GM12865 (cell line): ENCODE results near the gene OCRL.

ENCODE experiments used
- DNase-seq: peaks from one replicate; pipeline ENCODE4 v3.0.0; 2010; ENCODE audit warnings: low read depth
- H3K4me3 ChIP-seq: 2 replicates; pipeline ENCODE4 v1.5.1; 2011; ENCODE audit warnings: mild to moderate bottlenecking, low read depth, low read length, control low read depth
- CTCF ChIP-seq: IDR thresholded peaks from 2 replicates; pipeline ENCODE4 v1.5.1; 2011; ENCODE audit warnings: low read length, control low read depth, low read depth, inconsistent platforms; ENCODE audit not compliant: insufficient read depth; ENCODE audit errors: missing control alignments

The OCRL gene

DNA sequence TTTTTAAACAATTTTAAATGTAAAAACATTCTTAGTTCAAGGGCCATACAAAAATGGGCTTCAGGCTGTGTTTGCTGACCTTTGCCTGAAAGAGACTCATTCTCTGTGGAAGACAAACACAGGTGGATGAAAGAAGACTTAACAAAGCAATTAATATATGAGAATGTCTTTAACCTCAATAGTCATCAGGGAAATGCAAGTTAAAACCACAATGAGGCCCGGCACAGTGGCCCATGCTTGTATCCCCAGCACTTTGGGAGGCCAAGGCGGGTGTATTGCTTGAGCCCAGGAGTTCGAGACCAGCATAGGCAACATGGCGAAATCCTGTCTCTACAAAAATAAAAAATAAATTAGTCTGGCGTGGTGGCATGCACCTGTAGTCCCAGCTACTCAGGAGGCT lies 9.6 kb upstream of the OCRL start:
- no peak for TF ChIP-seq CTCF
- H3K4me3 ChIP-seq: no peak overlapping the region
- no peak for DNase-seq

GRCh38 chrX:129531132-129531531 lies 8.9 kb upstream of the OCRL start:
- DNase-seq: no peak
- TF ChIP-seq CTCF: no peak
- no peak overlapping the region for H3K4me3 ChIP-seq

DNA sequence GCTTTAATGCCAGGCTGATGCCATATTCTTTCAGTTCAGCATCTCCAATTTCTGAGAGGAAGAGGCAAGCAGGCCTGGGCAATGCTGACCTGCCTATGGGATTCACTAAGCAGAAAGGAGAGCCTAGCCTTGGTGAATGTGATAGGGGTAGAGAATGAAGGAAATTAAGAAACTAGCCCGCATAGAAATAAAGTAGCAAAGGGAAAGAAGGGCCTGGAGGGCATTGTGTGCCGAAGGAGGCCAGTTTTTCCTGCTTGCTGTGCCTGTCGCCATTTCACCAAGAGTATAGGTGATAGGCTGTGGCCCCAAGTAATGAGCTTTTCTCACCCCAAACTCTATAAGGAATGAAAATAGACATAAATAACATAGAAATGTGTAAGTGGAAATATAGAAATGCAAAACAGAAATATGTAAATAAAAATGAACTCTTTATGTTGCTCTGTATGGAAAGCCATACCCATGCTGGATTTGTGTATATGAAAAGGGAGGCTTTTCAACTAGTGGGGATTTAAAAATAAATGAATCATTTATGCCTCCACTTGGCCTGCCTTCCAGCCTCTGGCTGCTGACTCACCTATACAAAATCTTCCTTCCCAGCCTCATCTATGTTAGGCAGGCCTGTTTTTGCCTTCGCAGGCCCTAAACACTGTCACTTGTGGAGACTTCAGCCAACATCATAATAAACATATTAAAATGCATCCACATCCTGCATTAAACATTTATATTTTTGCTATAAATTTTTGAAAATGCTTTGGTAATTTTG lies 5.1 kb upstream of the OCRL start:
- no peak overlapping the region for H3K4me3 ChIP-seq
- no peak for TF ChIP-seq CTCF
- no peak for DNase-seq

GRCh38 chrX:129540722-129541184 lies 694 bp downstream of the OCRL start:
- no peak for TF ChIP-seq CTCF
- DNase-seq: no peak
- H3K4me3 ChIP-seq: peak overlapping the region; percentile 59

DNA sequence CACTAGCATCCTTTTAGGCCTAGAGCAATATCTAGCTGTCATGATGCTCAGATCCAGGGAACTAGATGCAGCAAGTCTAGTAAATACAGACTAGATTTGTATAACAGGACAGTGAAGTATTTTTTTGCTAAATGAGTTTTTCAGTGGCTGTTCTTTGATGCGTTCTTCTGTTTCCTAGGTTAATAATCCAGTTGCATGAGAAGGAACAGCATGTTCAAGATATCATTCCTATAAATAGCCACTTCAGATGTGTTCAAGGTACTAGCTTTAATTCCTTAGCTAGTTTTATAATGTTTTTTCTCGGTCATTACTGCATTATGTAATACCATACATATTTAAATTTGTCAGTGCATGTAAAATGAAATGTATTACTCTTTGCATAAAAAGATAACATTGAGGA lies 4.7 kb downstream of the OCRL start:
- no peak overlapping the region for H3K4me3 ChIP-seq
- no peak for TF ChIP-seq CTCF
- no peak for DNase-seq

DNA sequence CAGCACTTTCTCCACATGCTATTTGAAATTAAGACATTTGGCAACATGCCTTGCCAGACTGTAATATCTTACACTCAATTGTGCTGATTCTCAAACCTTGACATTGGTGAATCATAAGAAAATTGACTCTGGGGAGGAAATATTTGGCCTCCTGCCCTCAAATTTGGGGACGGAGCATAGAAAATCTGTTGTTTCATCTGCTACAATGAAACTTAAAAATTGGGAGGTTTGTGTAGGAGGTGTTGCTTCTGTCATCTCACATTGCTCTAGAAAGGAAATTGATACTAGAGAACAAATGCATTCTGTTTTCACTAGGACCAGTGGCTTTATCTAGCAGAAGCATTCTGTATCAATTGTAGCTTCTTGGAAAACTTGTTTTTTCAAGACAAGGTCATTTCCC lies 5.3 kb downstream of the OCRL start:
- no peak for TF ChIP-seq CTCF
- no peak for DNase-seq
- no peak overlapping the region for H3K4me3 ChIP-seq

GRCh38 chrX:129549124-129549523 lies 9.1 kb downstream of the OCRL start:
- H3K4me3 ChIP-seq: no peak overlapping the region
- TF ChIP-seq CTCF: no peak
- no peak for DNase-seq
